ENCODE results near the gene CSF1R. TPM values are rescaled to one million over a fixed set of nuclear protein-coding genes. Genes with fewer than 3 reads are reported as not detected.

CSF1R gene
- total and polyA plus RNA-seq, 5 experiments from 2014 or later = 0.07 to 1.5 (median 0.82) TPM

GRCh38 chr5:150016537-150016936 lies 69.8 kb downstream of the CSF1R start:
- Mint-ChIP-seq H3K4me1 (peaks cover 0 to 8% (median 4%) of the 10 kb centered on the region in 4 donors), H3K4me3 (no peak overlapping the region), H3K27ac (no peak overlapping the region), H3K27me3 (no peaks in the 10 kb centered on the region), H3K9me3 (peaks cover 0 to 12% (median 0%) of the 10 kb centered on the region in 9 donors), H3K36me3 (peaks cover 32 to 98% (median 59%) of the 10 kb centered on the region in 3 donors)
- POLR2A ChIA-PET = interaction anchor here (0.6 to 0.8 kb wide), 3 partner anchors 11 to 319 kb away, joined by 3 to 6 read pairs (median 6); no protein-coding TSS in a partner anchor
- ATAC-seq (no peak), DNase-seq (no peak)

GRCh38 chr5:150015415-150015814 lies 70.9 kb downstream of the CSF1R start:
- H3K36me3 Mint-ChIP-seq = peaks cover 32 to 98% (median 58%) of the 10 kb centered on the region in 3 donors
- peaks cover 0 to 9% (median 6%) of the 10 kb centered on the region in 4 donors for H3K4me1 Mint-ChIP-seq

GRCh38 chr5:150014456-150014855 lies 71.9 kb downstream of the CSF1R start:
- Mint-ChIP-seq H3K4me3 (no peak overlapping the region), H3K36me3 (peaks cover 32 to 98% (median 58%) of the 10 kb centered on the region in 3 donors), H3K27me3 (no peaks in the 10 kb centered on the region), H3K27ac (peak overlapping the region in 2 of 10 donors; percentile 25 to 44), H3K9me3 (peaks cover 0 to 12% (median 0%) of the 10 kb centered on the region in 9 donors), H3K4me1 (peaks cover 2 to 8% (median 5%) of the 10 kb centered on the region in 4 donors)
- POLR2A ChIA-PET = no interaction called here
- DNase-seq = no peak
- ATAC-seq = no peak

More at GRCh38 chr5:150015415-150015814, 70.9 kb downstream of the CSF1R start:
- H3K27ac Mint-ChIP-seq = no peak overlapping the region
- no peak overlapping the region for H3K4me3 Mint-ChIP-seq
- peaks cover 0 to 12% (median 0%) of the 10 kb centered on the region in 9 donors for H3K9me3 Mint-ChIP-seq
- ATAC-seq (no peak), DNase-seq (no peak)
- POLR2A ChIA-PET = no interaction called here
- no peaks in the 10 kb centered on the region for H3K27me3 Mint-ChIP-seq

GRCh38 chr5:150013931-150014330 lies 72.4 kb downstream of the CSF1R start:
- ATAC-seq = no peak
- no peak overlapping the region for H3K4me3 Mint-ChIP-seq
- no peaks in the 10 kb centered on the region for H3K27me3 Mint-ChIP-seq
- POLR2A ChIA-PET = no interaction called here
- DNase-seq = no peak
- peaks cover 0 to 12% (median 0%) of the 10 kb centered on the region in 9 donors for H3K9me3 Mint-ChIP-seq
- peaks cover 27 to 96% (median 54%) of the 10 kb centered on the region in 3 donors for H3K36me3 Mint-ChIP-seq
- peaks cover 2 to 8% (median 5%) of the 10 kb centered on the region in 4 donors for H3K4me1 Mint-ChIP-seq
- no peak overlapping the region for H3K27ac Mint-ChIP-seq

GRCh38 chr5:150009671-150010387 lies 76.5 kb downstream of the CSF1R start:
- H3K4me3 Mint-ChIP-seq = no peak overlapping the region
- peaks cover 3 to 24% (median 14%) of the 10 kb centered on the region in 4 donors for H3K4me1 Mint-ChIP-seq
- POLR2A ChIA-PET = interaction anchor here (0.9 kb wide), 1 partner anchor 10 kb away, joined by 3 read pairs; the partner anchor contains the start of gene TIGD6
- no peaks in the 10 kb centered on the region for H3K9me3 Mint-ChIP-seq
- H3K27me3 Mint-ChIP-seq = no peaks in the 10 kb centered on the region
- ATAC-seq (no peak), DNase-seq (no peak)
- peaks cover 16 to 94% (median 36%) of the 10 kb centered on the region in 3 donors for H3K36me3 Mint-ChIP-seq
- peak overlapping the region in 1 of 10 donors; percentile 20 for H3K27ac Mint-ChIP-seq

GRCh38 chr5:150007050-150007449 lies 79.3 kb downstream of the CSF1R start:
- Mint-ChIP-seq H3K27me3 (no peaks in the 10 kb centered on the region), H3K9me3 (no peaks in the 10 kb centered on the region), H3K4me1 (peaks cover 10 to 43% (median 28%) of the 10 kb centered on the region in 4 donors), H3K36me3 (peaks cover 2 to 82% (median 15%) of the 10 kb centered on the region in 3 donors), H3K4me3 (no peak overlapping the region), H3K27ac (no peak overlapping the region)
- DNase-seq (no peak), ATAC-seq (no peak)
- POLR2A ChIA-PET = no interaction called here

- no peak overlapping the region for H3K4me3 Mint-ChIP-seq
- no peak for ATAC-seq
- DNase-seq = no peak
- H3K4me1 Mint-ChIP-seq = peaks cover 14 to 49% (median 33%) of the 10 kb centered on the region in 4 donors
- no peaks in the 10 kb centered on the region for H3K27me3 Mint-ChIP-seq
- POLR2A ChIA-PET = no interaction called here
- peak overlapping the region in 2 of 10 donors; percentile 10 to 63 for H3K27ac Mint-ChIP-seq
- peaks cover 0 to 74% (median 13%) of the 10 kb centered on the region in 3 donors for H3K36me3 Mint-ChIP-seq
- no peaks in the 10 kb centered on the region for H3K9me3 Mint-ChIP-seq
These were observed 80.0 kb downstream of the CSF1R start for GRCh38 chr5:150006318-150006717.

Other genes starting within 250 kb of the CSF1R start
- gene PDE6A, start 141.8 kb downstream of the CSF1R start, total RNA-seq = not detected
- gene PDE6A, start 141.8 kb downstream of the CSF1R start, polyA plus RNA-seq = not detected
- 10 to 100 TPM; 14.7 to 16.9 TPM for gene SLC26A2, start 125.8 kb downstream of the CSF1R start, total RNA-seq
- 1 to 10 TPM; 2.5 to 3.0 (median 2.6) TPM for gene SLC26A2, start 125.8 kb downstream of the CSF1R start, polyA plus RNA-seq
- 1 to 10 TPM; 6.0 to 6.3 TPM for gene TIGD6, start 85.9 kb downstream of the CSF1R start, total RNA-seq
- 1 to 10 TPM; 2.7 to 4.5 (median 3.6) TPM for gene TIGD6, start 85.9 kb downstream of the CSF1R start, polyA plus RNA-seq
- 10 to 100 TPM; 33.8 to 36.5 TPM for gene HMGXB3, start 85.8 kb downstream of the CSF1R start, total RNA-seq
- gene HMGXB3, start 85.8 kb downstream of the CSF1R start, polyA plus RNA-seq = 10 to 100 TPM in 1 of 3 donors, 1 to 10 TPM in 2; 4.6 to 13.1 (median 6.1) TPM
- under 1 TPM; 0.47 to 0.49 TPM for gene PDGFRB, start 69.3 kb upstream of the CSF1R start, total RNA-seq
- under 1 TPM in 2 of 3 donors, not detected in 1; 0.31 to 0.57 TPM for gene PDGFRB, start 69.3 kb upstream of the CSF1R start, polyA plus RNA-seq
- gene CDX1, start 80.2 kb upstream of the CSF1R start, total RNA-seq = not detected
- gene CDX1, start 80.2 kb upstream of the CSF1R start, polyA plus RNA-seq = not detected
- gene SLC6A7, start 103.5 kb upstream of the CSF1R start, total RNA-seq = not detected
- not detected for gene SLC6A7, start 103.5 kb upstream of the CSF1R start, polyA plus RNA-seq
- gene CAMK2A, start 203.2 kb upstream of the CSF1R start, total RNA-seq = not detected
- not detected for gene CAMK2A, start 203.2 kb upstream of the CSF1R start, polyA plus RNA-seq
- not detected for gene ARSI, start 216.4 kb upstream of the CSF1R start, total RNA-seq
- gene ARSI, start 216.4 kb upstream of the CSF1R start, polyA plus RNA-seq = not detected

Measured in naive thymus-derived CD8-positive, alpha-beta T cell (primary cell).